CD14-positive monocyte (primary cell): ENCODE data around the gene GJA3. TPM values are rescaled to one million over a fixed set of nuclear protein-coding genes. Genes with fewer than 3 reads are reported as not detected.

Experiments
- DNase-seq, 3 donors: peaks; one replicate each; pipeline ENCODE4 v3.0.0-alpha.2; 2011 to 2022
- H2AFZ ChIP-seq: 2 replicates; pipeline ENCODE4 v1.6.0; 2012; ENCODE audit warnings: mild to moderate bottlenecking, low read depth, low read length, inconsistent platforms; ENCODE audit not compliant: insufficient read depth, poor library complexity, severe bottlenecking
- H3K27ac ChIP-seq, 2 donors: 1 replicate in 1 of 2; 2 replicates in 1 of 2; pipeline ENCODE4 v1.5.1; 2012 to 2013; ENCODE audit warnings: low read length in 2 of 2, control low read depth in 1 of 2, inconsistent platforms in 1 of 2, low read depth in 1 of 2, mild to moderate bottlenecking in 1 of 2
- H3K27me3 ChIP-seq, 2 donors: one replicate each; pipeline versions ENCODE4 v1.6.0 to v1.6.1; 2011 to 2013; ENCODE audit warnings: low read length in 2 of 2; ENCODE audit not compliant: control insufficient read depth in 2 of 2, insufficient read depth in 2 of 2
- H3K36me3 ChIP-seq, 2 donors: replicated peaks in 1 of 2; 1 replicate in 1 of 2; 2 replicates in 1 of 2; pipeline versions ENCODE4 v1.5.1 to v1.6.1; 2012 to 2013; ENCODE audit warnings: low read length in 2 of 2, control low read depth in 1 of 2, inconsistent platforms in 1 of 2, mild to moderate bottlenecking in 1 of 2; ENCODE audit not compliant: insufficient read depth in 2 of 2, control insufficient read depth in 1 of 2
- H3K4me1 ChIP-seq, 2 donors: 1 replicate in 1 of 2; 2 replicates in 1 of 2; pipeline versions ENCODE4 v1.5.1 to v1.6.1; 2012 to 2013; ENCODE audit warnings: low read length in 2 of 2, control low read depth in 1 of 2, inconsistent platforms in 1 of 2, mild to moderate bottlenecking in 1 of 2, moderate library complexity in 1 of 2; ENCODE audit not compliant: insufficient read depth in 2 of 2, control insufficient read depth in 1 of 2
- H3K4me2 ChIP-seq: replicated peaks from 2 replicates; pipeline ENCODE3; 2012; ENCODE audit warnings: low read length, moderate library complexity, mild to moderate bottlenecking; ENCODE audit not compliant: poor library complexity, severe bottlenecking; ENCODE audit errors: extremely low read depth
- H3K4me3 ChIP-seq, 3 experiments: fragments of 200-600 bp in 1 of 3; sonication (generic) in 1 of 3; replicated peaks in 1 of 3; 1 replicate in 2 of 3; 2 replicates in 1 of 3; pipeline ENCODE4 v1.5.1; 2011 to 2013; ENCODE audit warnings: low read length in 3 of 3, mild to moderate bottlenecking in 3 of 3, control low read depth in 2 of 3, low read depth in 2 of 3, inconsistent platforms in 1 of 3, moderate library complexity in 1 of 3
- H3K79me2 ChIP-seq: 2 replicates; pipeline ENCODE4 v1.6.0; 2012; ENCODE audit warnings: mild to moderate bottlenecking, control low read depth, inconsistent platforms, low read length, moderate library complexity; ENCODE audit not compliant: insufficient read depth
- H3K9ac ChIP-seq: 2 replicates; pipeline ENCODE4 v1.6.0; 2017; ENCODE audit warnings: low read length, mild to moderate bottlenecking; ENCODE audit not compliant: insufficient read depth, poor library complexity, severe bottlenecking
- H3K9me3 ChIP-seq, 2 donors: replicated peaks in 1 of 2; 1 replicate in 1 of 2; 2 replicates in 1 of 2; pipeline versions ENCODE4 v1.5.1 to v1.6.1; 2012 to 2013; ENCODE audit warnings: low read length in 2 of 2, control low read depth in 1 of 2; ENCODE audit not compliant: control insufficient read depth in 1 of 2, insufficient read depth in 1 of 2
- H4K20me1 ChIP-seq: 2 replicates; pipeline ENCODE4 v1.6.0; 2012; ENCODE audit warnings: mild to moderate bottlenecking, low read length, control low read depth, moderate library complexity; ENCODE audit not compliant: insufficient read depth
- H3K27ac Mint-ChIP-seq, 7 donors: one replicate each; pipeline ENCODE4 v1.8.0; 2020; ENCODE audit warnings: mild to moderate bottlenecking in 7 of 7, mixed read lengths in 7 of 7, moderate library complexity in 6 of 7, inconsistent platforms in 2 of 7
- H3K27me3 Mint-ChIP-seq, 3 donors: one replicate each; pipeline ENCODE4 v1.8.0; 2021 to 2022; ENCODE audit warnings: low read depth in 3 of 3, mild to moderate bottlenecking in 3 of 3, mixed read lengths in 3 of 3, moderate library complexity in 3 of 3, inconsistent platforms in 1 of 3
- H3K36me3 Mint-ChIP-seq, 2 donors: one replicate each; pipeline ENCODE4 v1.8.0; 2020; ENCODE audit warnings: mixed read lengths in 2 of 2, inconsistent platforms in 1 of 2, mild to moderate bottlenecking in 1 of 2
- H3K4me1 Mint-ChIP-seq: one replicate; pipeline ENCODE4 v1.8.0; 2020; ENCODE audit warnings: mild to moderate bottlenecking, mixed read lengths
- H3K4me3 Mint-ChIP-seq, 2 donors: one replicate each; pipeline ENCODE4 v1.8.0; 2020; ENCODE audit warnings: mild to moderate bottlenecking in 2 of 2, mixed read lengths in 2 of 2, moderate library complexity in 1 of 2
- H3K9me3 Mint-ChIP-seq, 7 donors: one replicate each; pipeline ENCODE4 v1.8.0; 2020 to 2022; ENCODE audit warnings: mixed read lengths in 7 of 7, mild to moderate bottlenecking in 6 of 7, moderate library complexity in 6 of 7, inconsistent platforms in 2 of 7
- WGBS: methylation state at CpG from one replicate; pipeline ENCODE4 v1.1.5; 2013; ENCODE audit warnings: missing lambda C conversion rate; ENCODE audit not compliant: insufficient coverage; 5-methylcytosine and 5-hydroxymethylcytosine counted together
- intact Hi-C, 2 donors: fragments of 100-400 bp; cut with micrococcal nuclease; formaldehyde crosslinking; loops; one replicate each; pipeline versions ENCODE4 v1.15.0 to v1.15.1; 2023
- polyA plus RNA-seq, 3 donors: library from polyadenylated mRNA; depleted of rRNA in 1 of 3; unstranded in 2 of 3; stranded (reverse) in 1 of 3; fragments of 300-500 nt in 2 of 3; fragments of >200 nt in 1 of 3; fragmentation: Illumina TruSeq in 2 of 3; gene quantifications; 1 replicate in 2 of 3; 2 replicates in 1 of 3; pipeline ENCODE4 v1.2.3, GENCODE V29; 2012 to 2021
- TF ChIP-seq, protein P1 (sequence below): fragments of 200-600 bp; IDR thresholded peaks from one replicate; pipeline ENCODE4 v1.8.0; 2022; ENCODE audit warnings: antibody characterized with exemption, mild to moderate bottlenecking

The GJA3 gene
- polyA plus RNA-seq, 3 donors, result not detected

DNA sequence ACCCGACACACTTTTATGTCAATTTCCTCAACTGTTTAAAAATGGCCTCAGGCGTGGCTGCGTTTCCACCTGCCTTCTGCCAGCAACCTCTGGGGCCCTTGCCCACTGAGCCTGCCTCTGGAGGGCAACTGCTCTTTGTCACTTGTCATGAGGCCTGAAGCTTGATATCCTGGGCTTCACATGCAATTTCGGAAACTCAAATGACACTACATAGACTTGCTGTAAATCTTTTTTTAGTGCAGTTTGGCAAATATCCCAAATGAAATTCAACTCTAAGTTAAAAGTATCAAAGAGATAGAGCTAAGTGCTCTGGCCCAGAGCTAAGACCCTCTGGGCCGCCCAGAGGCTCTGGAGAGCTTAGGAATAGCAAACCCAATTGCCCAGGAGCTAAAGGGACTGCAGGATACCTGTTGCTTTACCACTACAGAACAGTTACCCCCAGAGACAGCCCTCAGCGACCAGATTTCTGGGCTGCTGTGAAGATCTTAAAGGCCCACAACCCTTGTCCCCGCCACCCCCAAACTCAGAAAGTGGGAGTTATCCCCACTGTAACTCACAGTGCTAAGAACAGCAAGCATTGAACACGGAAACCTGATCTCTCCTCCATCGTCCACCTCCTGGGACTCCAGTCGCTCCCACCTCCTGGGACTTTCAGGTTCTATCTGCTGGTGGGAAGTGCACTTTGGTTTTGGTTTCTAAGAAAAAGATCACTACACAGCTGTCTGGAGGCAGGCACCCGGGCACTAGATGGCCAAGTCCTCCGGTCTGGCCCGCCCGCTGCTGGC lies 19.4 kb downstream of the GJA3 start:
- Histone ChIP-seq H4K20me1 (no peaks in the 10 kb centered on the region), H3K27ac (no peak overlapping the region), H3K4me1 (peaks cover 5 to 6% of the 10 kb centered on the region in 2 donors), H3K36me3 (no peaks in the 10 kb centered on the region), H3K4me3 (no peak overlapping the region), H3K27me3 (peaks cover 36 to 79% of the 10 kb centered on the region in 2 donors), H3K9ac (no peak overlapping the region), H2AFZ (no peak overlapping the region), H3K79me2 (no peaks in the 10 kb centered on the region), H3K9me3 (peaks cover 0 to 5% of the 10 kb centered on the region in 2 donors), H3K4me2 (no peak overlapping the region)
- no peak for DNase-seq
- H3K4me1 Mint-ChIP-seq, result peaks cover 10% of the 10 kb centered on the region
- TF ChIP-seq, protein P1, sequence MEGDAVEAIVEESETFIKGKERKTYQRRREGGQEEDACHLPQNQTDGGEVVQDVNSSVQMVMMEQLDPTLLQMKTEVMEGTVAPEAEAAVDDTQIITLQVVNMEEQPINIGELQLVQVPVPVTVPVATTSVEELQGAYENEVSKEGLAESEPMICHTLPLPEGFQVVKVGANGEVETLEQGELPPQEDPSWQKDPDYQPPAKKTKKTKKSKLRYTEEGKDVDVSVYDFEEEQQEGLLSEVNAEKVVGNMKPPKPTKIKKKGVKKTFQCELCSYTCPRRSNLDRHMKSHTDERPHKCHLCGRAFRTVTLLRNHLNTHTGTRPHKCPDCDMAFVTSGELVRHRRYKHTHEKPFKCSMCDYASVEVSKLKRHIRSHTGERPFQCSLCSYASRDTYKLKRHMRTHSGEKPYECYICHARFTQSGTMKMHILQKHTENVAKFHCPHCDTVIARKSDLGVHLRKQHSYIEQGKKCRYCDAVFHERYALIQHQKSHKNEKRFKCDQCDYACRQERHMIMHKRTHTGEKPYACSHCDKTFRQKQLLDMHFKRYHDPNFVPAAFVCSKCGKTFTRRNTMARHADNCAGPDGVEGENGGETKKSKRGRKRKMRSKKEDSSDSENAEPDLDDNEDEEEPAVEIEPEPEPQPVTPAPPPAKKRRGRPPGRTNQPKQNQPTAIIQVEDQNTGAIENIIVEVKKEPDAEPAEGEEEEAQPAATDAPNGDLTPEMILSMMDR, result no peak
- intact Hi-C loops, result no loop called here
- H3K9me3 Mint-ChIP-seq, result peaks cover 0 to 8% (median 4%) of the 10 kb centered on the region in 7 donors
- H3K27me3 Mint-ChIP-seq, result peaks cover 54 to 82% (median 65%) of the 10 kb centered on the region in 3 donors
- WGBS, result 62% methylated on average over 8 of the region's 14 CpGs
- peak overlapping the region in 1 of 2 donors; percentile 85 for H3K4me3 Mint-ChIP-seq
- H3K36me3 Mint-ChIP-seq, result peaks cover 0 to 5% of the 10 kb centered on the region in 2 donors
- H3K27ac Mint-ChIP-seq, result no peak overlapping the region

DNA sequence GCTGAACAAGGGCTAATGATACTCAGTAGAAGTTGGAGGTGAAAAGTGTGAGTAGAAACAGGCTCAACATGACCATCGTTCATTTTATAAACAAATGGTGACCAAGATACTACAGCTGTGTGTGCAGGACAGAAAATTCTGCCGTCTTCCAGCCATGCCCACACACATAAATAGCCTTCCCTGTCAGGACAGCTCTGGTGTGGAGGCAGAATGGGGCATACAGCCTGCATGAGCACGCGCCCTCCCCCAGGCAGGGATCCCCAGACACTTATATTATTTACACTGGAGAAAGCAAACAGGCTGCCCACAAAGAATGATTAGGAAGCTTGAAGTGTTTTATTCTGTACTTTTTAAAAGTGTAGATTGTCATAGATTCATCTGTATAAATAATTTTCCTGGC lies 20.4 kb downstream of the GJA3 start:
- Mint-ChIP-seq H3K9me3 (peaks cover 0 to 8% (median 4%) of the 10 kb centered on the region in 7 donors), H3K27me3 (peaks cover 58 to 80% (median 72%) of the 10 kb centered on the region in 3 donors), H3K4me3 (peak overlapping the region in 1 of 2 donors; percentile 35), H3K27ac (no peak overlapping the region), H3K4me1 (peaks cover 10% of the 10 kb centered on the region), H3K36me3 (peaks cover 0 to 5% of the 10 kb centered on the region in 2 donors)
- DNase-seq, result no peak
- no CpG with 5 or more reads among the region's 4 CpGs for WGBS
- Histone ChIP-seq H3K9me3 (peaks cover 0 to 5% of the 10 kb centered on the region in 2 donors), H3K36me3 (no peaks in the 10 kb centered on the region), H3K4me3 (no peak overlapping the region), H3K4me2 (no peak overlapping the region), H2AFZ (no peak overlapping the region), H3K27me3 (peaks cover 36 to 82% of the 10 kb centered on the region in 2 donors), H3K27ac (no peak overlapping the region), H3K79me2 (no peaks in the 10 kb centered on the region), H4K20me1 (no peaks in the 10 kb centered on the region), H3K4me1 (peaks cover 5 to 7% of the 10 kb centered on the region in 2 donors), H3K9ac (no peak overlapping the region)
- intact Hi-C loops, result no loop called here
- TF ChIP-seq, protein P1, result no peak
